ENCODE data around the gene GSX1.
"Not testable (repeated sequence)": the region's sequence is repeated elsewhere in the genome, so short reads cannot be mapped to it uniquely, and the experiment has no call there.

The GSX1 gene

DNA sequence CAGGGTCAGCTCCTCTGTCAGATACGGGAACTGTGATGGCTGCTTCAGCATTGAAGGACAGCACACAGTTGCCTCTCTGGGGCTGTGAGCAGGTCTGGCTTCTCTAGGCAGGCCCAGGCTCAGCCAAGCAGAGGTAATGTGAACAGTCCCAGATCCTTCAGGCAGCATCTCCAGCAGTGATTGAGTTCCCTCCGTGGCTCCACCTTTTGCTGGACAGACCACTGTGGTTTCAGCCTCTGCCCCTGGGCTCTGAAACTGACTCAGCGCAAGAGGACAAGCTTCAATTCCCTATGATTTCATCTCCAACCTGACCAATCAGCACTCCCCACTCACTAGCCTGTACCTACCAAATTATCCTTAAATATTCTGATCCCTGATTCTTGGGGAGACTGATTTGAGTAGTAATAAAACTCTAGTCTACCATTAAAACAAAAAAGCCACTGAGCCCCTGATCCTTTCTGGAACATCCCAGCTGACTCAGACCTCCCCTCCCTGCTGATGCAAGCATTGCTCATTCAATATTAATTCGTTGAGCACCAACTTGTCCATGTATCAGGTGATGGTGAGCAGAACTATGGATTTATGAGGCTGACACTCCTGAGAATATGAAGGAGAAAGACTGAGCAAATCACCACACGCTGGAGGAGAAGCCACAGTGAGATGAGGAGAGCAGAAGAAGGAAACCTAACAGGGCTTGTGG, 16.7 kb downstream of the GSX1 start:
- no peaks in the 10 kb centered on the region for H3K36me3 ChIP-seq
- no peak overlapping the region for H3K27ac ChIP-seq
- H3K4me3 ChIP-seq = no peak overlapping the region
- peaks cover 0 to 31% of the 10 kb centered on the region in 2 donors for H3K27me3 ChIP-seq
- H3K9me3 ChIP-seq = no peaks in the 10 kb centered on the region
- intact Hi-C loops (cut with DNase I; ENCODE audit: low total_unique reads) = no loop called here
- no peak for DNase-seq
- TF ChIP-seq, protein P1, sequence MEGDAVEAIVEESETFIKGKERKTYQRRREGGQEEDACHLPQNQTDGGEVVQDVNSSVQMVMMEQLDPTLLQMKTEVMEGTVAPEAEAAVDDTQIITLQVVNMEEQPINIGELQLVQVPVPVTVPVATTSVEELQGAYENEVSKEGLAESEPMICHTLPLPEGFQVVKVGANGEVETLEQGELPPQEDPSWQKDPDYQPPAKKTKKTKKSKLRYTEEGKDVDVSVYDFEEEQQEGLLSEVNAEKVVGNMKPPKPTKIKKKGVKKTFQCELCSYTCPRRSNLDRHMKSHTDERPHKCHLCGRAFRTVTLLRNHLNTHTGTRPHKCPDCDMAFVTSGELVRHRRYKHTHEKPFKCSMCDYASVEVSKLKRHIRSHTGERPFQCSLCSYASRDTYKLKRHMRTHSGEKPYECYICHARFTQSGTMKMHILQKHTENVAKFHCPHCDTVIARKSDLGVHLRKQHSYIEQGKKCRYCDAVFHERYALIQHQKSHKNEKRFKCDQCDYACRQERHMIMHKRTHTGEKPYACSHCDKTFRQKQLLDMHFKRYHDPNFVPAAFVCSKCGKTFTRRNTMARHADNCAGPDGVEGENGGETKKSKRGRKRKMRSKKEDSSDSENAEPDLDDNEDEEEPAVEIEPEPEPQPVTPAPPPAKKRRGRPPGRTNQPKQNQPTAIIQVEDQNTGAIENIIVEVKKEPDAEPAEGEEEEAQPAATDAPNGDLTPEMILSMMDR (IDR thresholded peaks at IDR 0.05) = no peak
- no peaks in the 10 kb centered on the region for H3K4me1 ChIP-seq

DNA sequence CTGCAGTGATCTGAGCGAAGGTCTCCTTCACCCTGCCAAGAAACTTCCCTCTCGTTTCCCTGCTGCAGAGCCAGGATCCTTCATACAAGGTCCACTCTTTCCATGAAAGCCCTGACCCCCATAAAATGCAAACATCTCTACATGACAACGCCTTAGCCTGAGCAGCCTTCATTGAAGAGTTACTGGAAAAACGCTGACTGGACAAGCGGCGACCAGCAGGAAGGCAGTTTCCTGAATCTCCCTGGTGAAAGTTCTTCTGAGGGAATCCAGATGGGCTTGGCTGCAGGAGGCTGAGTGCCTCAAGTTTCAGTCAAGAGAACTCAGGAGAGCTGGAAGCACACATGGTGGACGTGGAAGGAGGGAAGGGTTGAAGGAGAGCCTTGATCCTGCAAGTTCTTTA, 17.7 kb downstream of the GSX1 start:
- TF ChIP-seq, protein P1 (IDR thresholded peaks at IDR 0.05) = no peak
- no peak for DNase-seq
- H3K27ac ChIP-seq = no peak overlapping the region
- intact Hi-C loops (cut with DNase I; ENCODE audit: low total_unique reads) = no loop called here
- no peak overlapping the region for H3K4me3 ChIP-seq
- H3K9me3 ChIP-seq = no peaks in the 10 kb centered on the region
- no peaks in the 10 kb centered on the region for H3K4me1 ChIP-seq
- H3K27me3 ChIP-seq = peaks cover 0 to 31% of the 10 kb centered on the region in 2 donors
- H3K36me3 ChIP-seq = no peaks in the 10 kb centered on the region

DNA sequence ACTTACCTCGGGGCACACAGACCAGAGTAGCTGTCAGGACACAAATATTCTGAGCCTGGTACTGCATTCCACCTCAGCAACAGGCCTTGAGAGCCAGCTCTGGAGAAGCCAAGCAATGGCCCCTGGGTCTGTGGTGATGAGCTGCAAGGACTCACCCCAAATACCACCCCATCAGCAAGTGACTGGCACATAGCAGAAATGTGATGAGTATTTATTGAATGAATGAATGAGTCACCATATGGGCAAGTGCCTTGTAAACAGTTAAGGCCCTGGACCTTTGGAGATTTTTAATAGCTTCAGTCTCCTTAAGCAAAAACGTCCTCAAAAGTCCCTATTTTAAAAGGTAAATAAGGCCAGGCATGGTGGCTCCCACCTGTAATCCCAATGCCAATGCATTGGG, 18.2 kb downstream of the GSX1 start:
- DNase-seq = no peak
- TF ChIP-seq, protein P1 (IDR thresholded peaks at IDR 0.05) = no peak
- no peak overlapping the region for H3K4me3 ChIP-seq
- H3K4me1 ChIP-seq = no peaks in the 10 kb centered on the region
- peaks cover 0 to 31% of the 10 kb centered on the region in 2 donors for H3K27me3 ChIP-seq
- H3K27ac ChIP-seq = no peak overlapping the region
- intact Hi-C loops (cut with DNase I; ENCODE audit: low total_unique reads) = no loop called here
- no peaks in the 10 kb centered on the region for H3K36me3 ChIP-seq
- H3K9me3 ChIP-seq = no peaks in the 10 kb centered on the region

DNA sequence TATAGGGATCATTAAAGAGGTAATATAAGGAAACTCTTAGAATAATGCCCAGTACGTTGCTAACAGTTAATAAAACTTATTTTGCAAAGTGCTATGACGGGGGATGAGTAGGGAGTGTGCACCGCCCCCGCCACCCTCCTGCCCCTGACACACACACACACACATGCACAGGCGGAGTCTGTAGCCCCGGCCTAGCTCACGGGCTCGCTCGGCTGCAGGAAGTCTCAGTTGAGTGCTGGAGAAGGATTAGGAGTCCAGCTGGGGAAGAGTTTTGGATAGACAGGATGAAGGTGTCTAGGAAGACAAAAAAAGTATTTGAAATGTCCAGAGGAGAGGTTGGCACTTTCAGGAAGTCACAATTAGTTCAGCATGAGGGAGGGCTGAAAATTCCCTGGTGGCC, 21.5 kb downstream of the GSX1 start:
- H3K36me3 ChIP-seq = no peaks in the 10 kb centered on the region
- TF ChIP-seq, protein P1 (IDR thresholded peaks at IDR 0.05) = no peak

DNA sequence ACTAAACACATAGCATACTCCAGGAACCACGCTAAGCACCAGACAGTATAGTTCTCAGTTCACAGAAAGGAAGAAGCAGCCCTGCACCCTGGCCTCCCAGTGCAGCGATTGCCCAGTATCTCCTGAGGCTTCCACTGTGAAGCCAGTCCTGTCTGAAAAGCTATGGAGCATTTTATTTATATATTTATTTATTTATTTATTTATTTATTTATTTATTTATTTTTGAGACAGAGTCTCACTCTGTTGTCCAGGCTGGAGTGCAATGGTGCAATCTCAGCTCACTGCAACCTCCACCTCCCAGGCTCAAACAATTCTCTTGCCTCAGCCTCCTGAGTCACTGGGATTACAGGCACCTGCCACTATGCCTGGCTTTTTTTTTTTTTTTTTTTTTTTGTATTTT, 25.5 kb downstream of the GSX1 start:
- H3K9me3 ChIP-seq; intact Hi-C loops (cut with DNase I; ENCODE audit: low total_unique reads); H3K4me1 ChIP-seq; H3K36me3 ChIP-seq; H3K4me3 ChIP-seq; DNase-seq; H3K27ac ChIP-seq: not testable (repeated sequence)
- H3K27me3 ChIP-seq = peaks cover 0 to 61% of the 10 kb centered on the region in 2 donors

More for the DNA sequence above, 21.5 kb downstream of the GSX1 start:
- no peaks in the 10 kb centered on the region for H3K9me3 ChIP-seq
- DNase-seq = no peak
- H3K4me1 ChIP-seq = no peaks in the 10 kb centered on the region
- H3K27ac ChIP-seq = no peak overlapping the region
- H3K4me3 ChIP-seq = no peak overlapping the region
- intact Hi-C loops (cut with DNase I; ENCODE audit: low total_unique reads) = no loop called here
- H3K27me3 ChIP-seq = peaks cover 0 to 21% of the 10 kb centered on the region in 2 donors

DNA sequence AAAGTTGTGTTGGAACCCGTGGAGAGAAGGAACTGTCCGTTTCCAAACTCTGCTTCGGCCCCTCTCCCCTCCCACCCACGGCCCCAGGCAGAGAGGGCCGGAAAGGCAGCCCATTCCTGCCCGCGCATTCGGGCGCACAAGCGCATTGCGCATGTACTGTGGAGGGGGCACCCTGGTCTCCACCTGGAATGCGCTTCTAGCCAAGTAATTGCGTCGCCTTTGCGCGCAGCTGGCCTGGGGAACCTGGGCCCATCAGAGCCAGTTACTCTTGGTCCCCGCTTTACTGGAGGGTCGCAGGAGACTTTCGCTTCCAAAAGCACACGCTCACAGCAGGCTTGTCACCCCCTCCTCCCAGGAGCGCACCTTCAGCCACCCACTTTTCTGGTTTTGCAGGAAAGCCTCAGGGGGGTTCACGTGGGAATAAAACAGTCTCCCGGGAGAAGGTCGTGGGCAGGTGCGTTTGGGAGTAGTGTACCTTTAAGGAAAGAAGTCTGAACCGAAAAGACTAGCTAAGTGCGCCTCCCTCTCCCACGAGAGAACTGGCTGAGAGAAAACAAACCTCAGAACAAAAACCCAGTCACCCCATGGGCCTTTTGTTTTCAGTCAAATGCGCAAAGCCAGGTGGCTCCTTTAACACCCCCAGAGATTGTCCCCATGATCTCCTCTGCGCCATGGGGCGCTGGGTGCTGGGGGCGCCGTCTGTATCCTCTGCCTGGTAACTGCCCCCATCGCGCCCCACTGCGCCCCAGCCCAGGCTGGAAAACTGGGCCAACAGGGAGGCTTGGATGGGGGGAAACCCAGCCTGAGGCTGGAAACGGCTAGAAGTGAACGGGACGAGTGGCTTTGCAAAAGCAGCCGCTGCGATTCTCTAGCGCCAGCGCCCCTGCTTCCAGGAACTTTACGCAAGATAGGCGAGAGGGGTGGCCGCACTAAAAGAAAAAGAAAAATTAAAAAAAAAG, 28.5 kb downstream of the GSX1 start:
- Histone ChIP-seq H3K27ac (no peak overlapping the region), H3K4me1 (no peaks in the 10 kb centered on the region), H3K36me3 (no peaks in the 10 kb centered on the region), H3K9me3 (no peaks in the 10 kb centered on the region), H3K27me3 (peaks cover 0 to 82% of the 10 kb centered on the region in 2 donors), H3K4me3 (no peak overlapping the region)
- intact Hi-C loops (cut with DNase I; ENCODE audit: low total_unique reads) = loop anchor here (10.0 kb wide), 1 partner anchor 846 kb away; no protein-coding TSS in a partner anchor
- no peak for DNase-seq
- TF ChIP-seq, protein P1 (IDR thresholded peaks at IDR 0.05) = no peak

Measured in tibial artery (tissue), 4 donors.